GM18526 (cell line): ENCODE data around the gene GALNS.

Experiments used
- POLR2A ChIP-seq: IDR thresholded peaks from 3 replicates; pipeline ENCODE4 v1.6.1; 2011; ENCODE audit not compliant: insufficient read length; ENCODE audit errors: extremely low read depth

GALNS gene

DNA sequence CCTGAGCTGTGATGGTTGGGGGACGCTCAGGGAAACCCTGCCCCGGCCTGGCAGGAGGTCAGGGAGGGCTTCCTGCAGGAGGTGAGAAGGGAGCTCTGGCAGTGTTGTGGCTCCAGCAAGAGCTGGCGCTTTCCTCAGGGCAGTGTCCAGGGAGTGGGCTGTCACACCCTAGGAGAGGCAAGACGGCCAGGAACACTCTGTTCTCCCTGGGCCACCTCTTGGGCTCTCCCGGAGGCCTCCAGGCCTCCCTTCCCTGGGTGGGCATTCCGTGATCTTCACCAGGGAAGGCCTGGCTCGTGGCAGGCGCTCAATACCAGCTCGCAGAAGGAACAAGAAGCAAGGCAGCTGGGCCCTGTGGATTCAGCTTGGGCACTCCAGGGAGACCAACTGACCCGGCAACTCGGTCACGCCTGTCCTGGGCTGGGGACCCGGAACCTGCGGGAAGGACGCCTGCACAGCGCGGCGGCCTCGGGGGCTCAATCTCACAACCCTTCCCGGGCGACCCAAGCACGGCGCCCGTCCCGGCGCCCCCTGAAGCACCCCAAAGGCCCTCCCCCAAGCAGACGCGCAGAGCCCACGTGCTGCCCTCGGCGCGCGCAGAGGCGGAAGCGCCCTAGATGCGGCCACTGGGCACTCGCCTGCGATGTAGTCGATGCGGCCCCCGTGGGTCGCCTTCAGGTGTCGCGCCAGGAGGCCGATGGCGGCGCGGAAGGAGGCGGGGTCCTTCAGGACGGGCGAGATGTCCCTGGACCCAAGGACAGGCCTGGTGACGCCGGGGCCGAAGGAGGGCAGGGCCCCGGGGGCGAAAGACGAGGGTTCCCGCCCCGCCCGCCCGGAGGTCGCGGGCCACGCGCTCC is 45.6 kb downstream of the GALNS start:
- TF ChIP-seq POLR2A, result peak; percentile 62

DNA sequence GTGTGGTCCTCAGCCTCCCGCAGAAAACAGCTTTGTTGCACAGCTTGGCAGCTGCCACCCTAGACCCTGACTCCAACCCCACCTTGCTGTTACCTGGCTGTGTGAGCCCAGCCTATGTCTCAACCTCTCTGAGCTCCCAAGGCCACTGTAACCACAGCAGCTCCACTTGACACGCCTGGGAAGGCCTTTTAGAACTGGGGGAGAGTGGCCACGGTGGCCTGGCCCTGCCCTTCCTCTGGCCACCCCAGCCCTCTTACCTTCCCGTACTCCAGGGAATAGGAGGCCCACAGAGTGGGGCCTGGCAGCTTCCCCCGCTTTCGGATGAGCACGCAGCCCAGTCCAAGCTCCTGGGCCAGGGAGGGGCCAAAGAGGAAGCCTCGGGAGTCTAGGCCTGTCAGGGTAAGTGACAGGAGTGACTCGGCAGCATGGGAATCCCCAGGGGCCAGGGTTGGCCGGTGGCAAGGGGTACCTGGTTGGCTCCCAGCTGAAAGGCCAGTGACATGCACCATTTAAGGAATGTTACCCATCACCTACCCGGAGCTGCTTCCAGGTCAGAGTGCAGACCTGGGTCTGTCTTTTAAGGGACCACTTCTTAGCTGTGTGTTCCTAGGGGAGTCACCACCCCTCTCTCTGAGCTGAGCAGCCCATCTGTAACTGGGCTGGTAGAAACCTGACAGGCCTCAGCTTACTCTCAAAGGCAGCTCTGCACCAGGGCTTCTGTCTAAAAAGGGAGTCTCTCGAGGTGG is 46.4 kb downstream of the GALNS start:
- peak; percentile 26 for TF ChIP-seq POLR2A

DNA sequence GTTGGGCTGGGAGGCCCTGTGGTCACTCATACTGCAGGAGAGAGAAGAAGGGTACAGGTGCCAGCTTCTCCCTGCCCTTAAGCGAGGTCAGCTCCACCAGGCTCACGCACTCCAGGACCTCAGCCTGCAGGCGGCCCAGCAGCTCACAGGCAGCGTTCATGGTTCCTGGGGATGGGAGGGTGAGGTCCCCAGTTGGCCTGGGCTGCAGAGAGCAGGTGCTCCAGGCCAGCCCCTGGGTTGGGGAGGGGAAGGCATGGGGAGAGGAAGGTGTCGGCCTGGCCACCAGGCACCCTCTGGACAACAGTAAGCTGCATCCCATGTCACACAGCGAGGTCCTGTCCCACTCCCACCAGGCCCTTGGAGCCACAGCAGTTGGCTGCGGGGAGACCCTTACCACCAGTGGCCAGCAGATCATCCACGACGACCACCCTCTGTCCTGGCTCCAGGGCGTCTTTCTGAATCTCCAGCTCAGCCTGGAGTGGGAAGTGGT is 47.0 kb downstream of the GALNS start:
- no peak for TF ChIP-seq POLR2A

DNA sequence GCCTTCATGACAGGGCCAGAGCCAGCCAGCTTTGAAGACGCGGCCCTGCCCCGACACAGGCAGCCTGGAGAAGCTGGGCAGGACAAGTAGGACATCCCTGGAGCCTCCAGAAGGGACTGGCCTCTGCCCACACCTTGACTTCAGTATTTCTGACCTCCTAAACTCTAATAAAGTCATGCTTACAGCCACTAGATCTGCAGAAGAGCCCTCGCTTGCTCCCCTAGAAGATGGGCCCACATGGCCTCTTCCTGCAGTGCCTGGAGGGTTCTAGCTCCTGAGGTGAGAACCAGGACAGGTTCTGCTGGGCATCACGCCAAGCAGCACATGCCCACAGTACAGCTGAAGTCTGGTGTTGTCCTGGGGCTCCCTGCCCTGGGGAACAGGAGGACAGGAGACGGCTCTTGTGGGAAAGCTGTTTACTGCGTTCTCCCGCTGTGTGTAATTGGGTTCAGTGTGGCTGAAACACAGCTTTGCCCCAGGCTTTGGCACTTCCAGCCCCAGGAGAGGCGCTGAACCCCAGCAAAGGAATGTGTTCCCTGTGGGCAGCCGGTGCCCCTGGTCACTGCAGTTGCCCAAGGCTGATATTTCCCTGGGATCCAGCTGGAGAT is 47.6 kb downstream of the GALNS start:
- peak; percentile 34 for TF ChIP-seq POLR2A

DNA sequence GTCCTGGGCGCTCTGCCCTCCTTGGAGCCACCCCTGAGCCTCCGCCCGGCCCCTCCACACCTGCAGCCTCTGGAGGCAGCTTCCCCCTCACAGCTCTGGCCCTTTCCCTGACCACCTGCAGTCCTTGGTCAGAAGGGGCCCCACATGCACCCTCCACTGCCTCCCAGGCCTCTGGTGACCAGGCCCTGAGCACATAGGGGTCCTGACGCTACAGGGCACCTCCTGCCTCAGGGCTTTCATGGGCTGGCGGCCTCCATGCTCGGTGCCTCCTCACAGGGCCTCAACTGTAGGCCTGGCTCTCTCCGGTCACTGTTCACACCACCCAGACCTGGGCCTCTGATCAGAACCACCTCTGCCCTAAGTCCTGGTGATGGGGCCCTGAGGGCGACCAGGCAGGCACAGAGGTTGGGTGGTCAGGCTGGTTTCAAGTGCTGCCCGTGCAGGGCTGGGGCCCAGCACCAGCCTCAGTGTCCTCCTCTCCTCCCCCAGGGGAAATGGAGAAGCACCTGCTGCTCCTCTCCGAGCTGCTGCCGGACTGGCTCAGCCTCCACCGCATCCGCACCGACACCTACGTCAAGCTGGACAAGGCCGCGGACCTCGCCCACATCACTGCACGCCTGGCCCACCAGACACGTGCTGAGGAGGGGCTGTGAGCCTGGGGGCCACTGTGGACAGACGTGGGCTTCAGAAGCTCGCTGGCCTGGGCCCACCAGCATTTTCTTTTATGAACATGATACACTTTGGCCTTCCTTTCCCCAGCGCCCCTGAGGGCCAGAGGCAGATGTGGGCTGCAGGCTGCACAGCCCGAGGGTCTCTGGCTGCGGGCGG is 48.9 kb downstream of the GALNS start:
- peak; percentile 12 for TF ChIP-seq POLR2A

DNA sequence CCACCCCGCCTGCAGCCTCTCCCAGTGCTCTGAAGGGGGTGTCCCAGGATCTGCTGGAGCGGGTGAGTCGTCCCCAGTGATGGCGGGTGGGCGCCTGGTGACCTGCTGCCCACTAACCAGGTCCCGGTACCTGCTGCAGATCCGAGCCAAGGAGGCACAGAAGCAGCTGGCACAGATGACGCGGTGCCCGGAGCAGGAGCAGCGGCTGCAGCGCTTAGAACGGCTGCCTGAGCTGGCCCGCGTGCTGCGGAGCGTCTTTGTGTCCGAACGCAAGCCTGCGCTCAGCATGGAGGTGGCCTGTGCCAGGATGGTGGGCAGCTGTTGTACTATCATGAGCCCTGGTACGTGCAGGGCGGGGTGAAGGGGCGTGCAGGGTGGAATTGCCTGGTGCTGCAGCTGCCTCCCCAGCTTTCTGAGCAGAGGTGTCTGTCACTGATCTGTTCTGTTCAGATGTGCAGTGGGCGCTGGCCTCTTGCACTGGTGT is 49.6 kb downstream of the GALNS start:
- no peak for TF ChIP-seq POLR2A

DNA sequence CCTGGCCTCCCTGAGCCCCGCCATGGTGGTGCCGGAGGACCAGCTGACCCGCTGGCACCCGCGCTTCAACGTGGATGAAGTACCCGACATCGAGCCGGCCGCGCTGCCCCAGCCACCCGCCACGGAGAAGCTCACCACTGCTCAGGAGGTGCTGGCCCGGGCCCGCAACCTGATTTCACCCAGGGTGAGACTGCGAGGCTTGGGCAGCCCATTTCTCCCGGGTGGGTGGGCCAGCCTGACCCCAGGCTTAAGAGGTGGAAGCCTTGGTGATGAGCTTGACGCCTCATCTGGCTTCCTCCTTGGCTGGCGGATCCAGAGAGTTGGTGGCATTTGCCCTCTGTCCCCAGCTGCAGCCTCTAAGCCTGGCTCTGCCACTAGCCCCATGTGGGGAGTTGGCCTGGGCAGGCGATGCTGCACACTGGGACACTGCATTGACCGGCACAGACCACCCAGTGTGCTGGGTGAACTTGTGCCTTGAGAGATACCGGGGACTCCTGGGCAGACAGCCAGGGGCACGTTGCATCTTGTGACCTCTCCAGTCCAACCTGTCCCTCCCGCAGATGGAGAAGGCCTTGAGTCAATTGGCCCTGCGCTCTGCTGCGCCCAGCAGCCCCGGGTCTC is 50.1 kb downstream of the GALNS start:
- no peak for TF ChIP-seq POLR2A

DNA sequence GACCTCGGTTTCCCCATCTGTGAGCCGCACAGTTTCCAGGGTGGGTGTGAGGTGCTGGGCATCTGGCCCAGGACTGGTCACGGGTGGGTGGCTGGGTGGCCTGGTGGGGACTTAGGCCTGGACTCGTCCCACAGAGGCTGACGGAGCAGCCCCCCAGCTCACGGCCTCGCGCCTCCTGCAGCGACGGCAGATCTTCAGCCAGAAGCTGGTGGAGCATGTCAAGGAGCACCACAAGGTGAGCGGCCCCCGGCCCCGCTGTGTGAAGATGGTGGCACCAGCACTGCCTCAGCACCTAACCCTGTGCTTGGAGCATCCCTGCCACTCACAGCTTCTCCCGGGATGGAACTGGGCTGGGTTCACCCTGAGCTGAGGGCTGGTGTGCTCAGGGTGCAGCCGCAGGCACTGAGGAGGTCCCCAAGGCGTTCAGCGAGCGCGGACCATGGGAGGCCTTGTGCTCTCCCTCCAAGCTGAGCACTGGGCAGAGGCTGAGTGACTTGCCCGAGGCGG is 50.8 kb downstream of the GALNS start:
- no peak for TF ChIP-seq POLR2A

DNA sequence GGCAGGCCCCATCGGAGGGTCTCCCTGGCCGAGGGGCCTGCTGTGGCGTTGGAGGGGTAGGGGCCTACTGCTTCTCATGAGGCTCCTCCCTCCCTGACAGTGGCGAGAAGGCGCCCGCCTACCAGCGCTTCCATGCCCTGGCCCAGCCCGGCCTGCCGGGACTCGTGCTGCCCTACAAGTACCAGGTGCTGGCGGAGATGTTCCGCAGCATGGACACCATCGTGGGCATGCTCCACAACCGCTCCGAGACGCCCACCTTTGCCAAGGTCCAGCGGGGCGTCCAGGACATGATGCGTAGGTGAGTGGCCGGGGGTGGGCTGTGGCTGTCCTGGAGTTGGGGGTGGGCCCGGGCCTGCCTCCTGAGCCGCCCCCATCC is 51.4 kb downstream of the GALNS start:
- TF ChIP-seq POLR2A, result no peak

DNA sequence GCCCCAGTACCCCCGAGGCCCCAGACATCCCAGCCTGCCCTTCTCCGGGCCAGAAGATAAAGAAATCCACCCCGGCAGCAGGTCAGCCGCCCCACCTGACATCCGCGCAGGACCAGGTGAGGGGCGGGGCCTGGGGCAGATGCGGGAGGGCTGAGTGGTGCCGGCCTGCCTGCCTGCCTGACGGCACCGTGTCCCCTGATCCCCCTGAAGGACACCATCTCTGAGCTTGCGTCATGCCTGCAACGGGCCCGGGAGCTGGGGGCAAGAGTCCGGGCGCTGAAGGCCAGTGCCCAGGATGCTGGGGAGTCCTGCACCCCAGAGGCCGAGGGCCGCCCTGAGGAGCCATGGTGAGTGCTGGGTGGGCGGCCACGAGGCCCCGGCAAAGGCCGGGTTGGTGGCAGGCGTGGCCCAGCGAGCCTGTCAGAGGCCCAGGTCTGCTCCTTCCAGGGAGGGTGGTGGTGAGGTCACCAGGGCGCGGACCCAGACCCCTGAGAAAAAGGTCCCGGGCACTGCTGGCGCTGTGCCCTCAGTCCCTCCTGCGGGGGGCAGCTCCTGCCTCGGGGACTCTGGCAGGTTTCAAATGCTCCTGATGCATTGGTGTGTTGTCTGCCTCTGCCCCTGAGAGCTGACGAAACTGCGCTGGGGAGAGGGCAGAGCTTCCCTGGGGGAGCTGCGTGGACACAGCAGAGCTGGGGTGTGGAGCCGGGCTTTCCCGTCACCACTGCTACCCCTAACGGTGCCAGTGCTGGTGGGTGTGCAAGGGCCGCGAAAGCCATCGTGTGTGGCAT is 52.0 kb downstream of the GALNS start:
- no peak for TF ChIP-seq POLR2A

DNA sequence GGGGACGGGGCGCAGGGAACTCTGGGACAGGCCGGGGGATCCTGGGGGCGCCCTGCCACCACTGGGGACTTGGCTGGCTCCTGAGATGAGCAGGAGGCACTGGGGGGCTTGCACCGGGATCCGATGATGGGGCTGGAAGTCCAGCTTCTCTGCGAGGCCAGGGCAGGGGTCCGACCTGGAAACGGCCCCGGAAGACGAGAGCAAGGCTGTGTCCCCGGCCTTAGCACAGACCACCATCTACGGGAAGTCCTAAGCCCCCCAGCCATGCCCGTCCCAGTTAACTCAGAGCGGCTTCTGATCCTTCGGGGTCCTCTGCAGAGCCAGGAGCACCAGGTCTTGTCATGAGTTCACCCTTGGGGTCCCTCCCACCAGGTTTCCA is 52.6 kb downstream of the GALNS start:
- TF ChIP-seq POLR2A, result no peak

DNA sequence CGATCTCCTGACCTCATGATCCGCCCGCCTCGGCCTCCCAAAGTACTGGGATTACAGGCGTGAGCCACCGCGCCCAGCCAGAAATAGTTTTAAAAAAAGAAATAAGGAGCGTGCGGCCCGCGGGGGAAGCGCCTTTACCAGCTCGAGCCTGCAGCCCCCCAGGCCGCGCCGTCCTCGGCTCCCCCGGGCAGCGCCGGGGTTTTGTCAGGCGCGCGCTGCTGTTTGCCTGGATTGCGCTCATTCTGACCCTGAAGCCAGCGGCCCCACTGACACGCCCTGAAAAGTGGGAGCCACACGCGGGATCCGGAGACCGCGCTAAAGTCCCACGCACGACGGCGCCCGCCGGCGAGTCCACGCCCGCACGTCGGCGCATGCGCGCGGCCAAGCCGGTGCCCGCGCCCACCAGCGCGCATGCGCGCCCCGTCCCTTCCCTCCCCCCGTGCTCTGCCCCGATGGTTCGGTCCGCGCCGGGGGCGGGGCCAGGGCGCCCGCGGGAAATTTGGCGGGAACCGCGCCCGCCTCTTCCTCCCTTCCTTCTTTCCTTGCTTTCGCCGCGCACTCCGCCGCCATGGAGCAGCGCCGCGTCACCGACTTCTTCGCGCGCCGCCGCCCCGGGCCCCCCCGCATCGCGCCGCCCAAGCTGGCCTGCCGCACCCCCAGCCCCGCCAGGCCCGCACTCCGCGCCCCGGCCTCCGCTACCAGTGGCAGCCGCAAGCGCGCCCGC is 53.3 kb downstream of the GALNS start, which contains the start of gene CDT1:
Gene CDT1, plus strand, starts transcription at position 526 of the 724 bp plus-strand sequence. Its CDS starts 43 bp downstream, at position 569.
- peak; percentile 54 for TF ChIP-seq POLR2A

DNA sequence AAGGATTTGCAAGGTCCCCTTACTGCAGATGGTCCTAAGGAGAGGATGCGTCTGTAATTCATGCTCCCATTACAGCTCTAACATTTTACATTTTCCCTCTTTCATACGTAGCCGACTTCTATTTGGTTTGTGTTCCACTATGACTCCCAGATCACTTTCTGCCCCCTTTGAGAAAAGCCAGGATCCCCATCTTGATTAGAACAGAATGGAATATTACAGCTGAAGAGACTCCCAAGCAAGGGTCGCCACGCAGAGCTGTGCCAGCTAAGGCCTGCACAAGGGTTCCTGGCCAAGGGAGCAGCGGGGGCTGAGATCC is 56.5 kb downstream of the GALNS start:
- no peak for TF ChIP-seq POLR2A
